GM10266 (cell line): ENCODE data around the gene FAM110A.
"Not testable (repeated sequence)": the region's sequence is repeated elsewhere in the genome, so short reads cannot be mapped to it uniquely, and the experiment has no call there.

Experiments used
- DNase-seq: peaks from one replicate; pipeline ENCODE4 v3.0.0; 2012; ENCODE audit errors: extremely low spot score
- CTCF ChIP-seq: IDR thresholded peaks from 2 replicates; pipeline ENCODE4 v1.5.1; 2012; ENCODE audit warnings: mild to moderate bottlenecking, low read depth; ENCODE audit not compliant: control insufficient read depth, insufficient read depth; ENCODE audit errors: missing control alignments

The FAM110A gene

GRCh38 chr20:887137-887536 lies 53.6 kb downstream of the FAM110A start:
- DNase-seq: no peak
- TF ChIP-seq CTCF: no peak

GRCh38 chr20:888057-888456 lies 54.5 kb downstream of the FAM110A start:
- no peak for TF ChIP-seq CTCF
- DNase-seq: no peak

- no peak for DNase-seq
- TF ChIP-seq CTCF: no peak
These were observed 55.6 kb downstream of the FAM110A start for GRCh38 chr20:889106-889505.

- DNase-seq: no peak
- TF ChIP-seq CTCF: no peak
These were observed 56.5 kb downstream of the FAM110A start for GRCh38 chr20:889932-890463.

- DNase-seq: no peak
- no peak for TF ChIP-seq CTCF
These were observed 57.1 kb downstream of the FAM110A start for GRCh38 chr20:890666-891057.

GRCh38 chr20:891058-891705 lies 57.7 kb downstream of the FAM110A start:
- TF ChIP-seq CTCF: no peak
- no peak for DNase-seq

GRCh38 chr20:891706-892080 lies 58.2 kb downstream of the FAM110A start:
- no peak for DNase-seq
- no peak for TF ChIP-seq CTCF

GRCh38 chr20:892371-892770 lies 58.9 kb downstream of the FAM110A start:
- not testable (repeated sequence) for DNase-seq
